Measurements from ENCODE around the gene CDON.

CDON gene

GRCh38 chr11:125942771-125943428, 119.8 kb downstream of the CDON start:
- no peak for DNase-seq

GRCh38 chr11:125941619-125942611, 120.8 kb downstream of the CDON start:
- DNase-seq = no peak

- DNase-seq = no peak
Measured at GRCh38 chr11:125941267-125941618, 121.4 kb downstream of the CDON start.

- DNase-seq = no peak
Measured at GRCh38 chr11:125940145-125940544, 122.5 kb downstream of the CDON start.

- no peak for DNase-seq
Measured at GRCh38 chr11:125939081-125939521, 123.6 kb downstream of the CDON start.

- DNase-seq = no peak
Measured at GRCh38 chr11:125938418-125938817, 124.2 kb downstream of the CDON start.

GRCh38 chr11:125935618-125936199, 127.0 kb downstream of the CDON start:
- no peak for DNase-seq

GRCh38 chr11:125935056-125935455, 127.6 kb downstream of the CDON start:
- no peak for DNase-seq

- no peak for DNase-seq
Measured at GRCh38 chr11:125934473-125934872, 128.2 kb downstream of the CDON start.

GRCh38 chr11:125933030-125933813, 129.4 kb downstream of the CDON start:
- DNase-seq = no peak

GRCh38 chr11:125932301-125932700, 130.4 kb downstream of the CDON start:
- DNase-seq = no peak

GRCh38 chr11:125931668-125932067, 131.0 kb downstream of the CDON start:
- DNase-seq = no peak

- no peak for DNase-seq
Measured at GRCh38 chr11:125931116-125931515, 131.6 kb downstream of the CDON start.

- no peak for DNase-seq
Measured at GRCh38 chr11:125930076-125930450, 132.6 kb downstream of the CDON start.

GRCh38 chr11:125929445-125930075, 133.1 kb downstream of the CDON start:
- no peak for DNase-seq

- no peak for DNase-seq
Measured at GRCh38 chr11:125926682-125927081, 136.0 kb downstream of the CDON start.

- no peak for DNase-seq
Measured at GRCh38 chr11:125925804-125926203, 136.9 kb downstream of the CDON start.

GRCh38 chr11:125925247-125925740, 137.4 kb downstream of the CDON start:
- DNase-seq = no peak

GRCh38 chr11:125924384-125925007, 138.2 kb downstream of the CDON start:
- no peak for DNase-seq

- no peak for DNase-seq
Measured at GRCh38 chr11:125923633-125924032, 139.0 kb downstream of the CDON start.

- DNase-seq = peak; percentile 35 to 74
Measured at GRCh38 chr11:125923012-125923579, 139.6 kb downstream of the CDON start.
